ENCODE measurements around the gene LLCFC1.

- TF ChIP-seq MAX (IDR thresholded peaks at IDR 0.05; ENCODE audit: low read depth) (no peak), CTCF (IDR thresholded peaks at IDR 0.05) (no peak), RAD21 (IDR thresholded peaks at IDR 0.05; ENCODE audit: low read length) (no peak)
Measured at GRCh38 chr7:142910031-142910433, 29.3 kb upstream of the LLCFC1 start.
